ENCODE measurements around the gene TMEM150B. TPM values are rescaled to one million over a fixed set of nuclear protein-coding genes. Genes with fewer than 3 reads are reported as not detected.

TMEM150B gene
- total RNA-seq, 2 experiments from 2014 or later = not detected

DNA sequence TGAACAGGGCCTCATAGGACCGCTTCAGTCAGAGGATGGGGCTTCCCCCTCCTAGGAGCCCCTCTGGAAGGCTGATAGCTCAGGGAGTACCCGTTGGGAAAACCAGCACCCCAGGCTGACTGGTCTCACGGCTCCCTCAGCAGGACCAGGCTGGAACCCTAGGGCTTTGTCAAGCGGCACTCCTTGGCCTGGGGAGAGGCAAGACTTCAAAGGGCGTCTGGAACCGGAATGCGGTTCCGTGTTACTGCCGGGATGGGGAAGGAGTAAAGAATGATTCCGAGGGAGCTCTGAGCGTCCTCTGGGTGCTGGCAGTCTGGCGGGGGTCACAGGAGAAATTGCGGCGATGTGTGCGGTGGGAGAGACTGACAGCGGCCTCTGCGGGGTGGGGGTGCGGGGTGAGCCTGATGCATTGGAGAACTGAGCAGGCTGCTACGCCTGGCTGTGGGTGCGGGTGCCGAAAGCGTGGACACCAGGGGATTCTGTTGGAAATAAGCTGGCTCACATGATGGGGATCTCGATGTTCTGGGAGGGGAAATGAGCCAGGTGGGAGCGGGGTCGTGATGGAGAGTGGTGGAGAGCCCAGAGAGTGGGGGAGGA is 27.5 kb upstream of the TMEM150B start:
- no TSS peak for BruUV-seq (replicated peaks)
- no peaks in the 10 kb centered on the region for H3K36me3 ChIP-seq (ENCODE audit: insufficient read depth, low read length)
- no peaks in the 10 kb centered on the region for H3K9me2 ChIP-seq (ENCODE audit: insufficient read depth, low read length)
- DNase-seq (ENCODE audit: low spot score) = no peak
- ChIA-PET CTCF (ENCODE audit: unreplicated experiment) (no interaction called here), POLR2A (no interaction called here)
- TF ChIP-seq, protein P1, sequence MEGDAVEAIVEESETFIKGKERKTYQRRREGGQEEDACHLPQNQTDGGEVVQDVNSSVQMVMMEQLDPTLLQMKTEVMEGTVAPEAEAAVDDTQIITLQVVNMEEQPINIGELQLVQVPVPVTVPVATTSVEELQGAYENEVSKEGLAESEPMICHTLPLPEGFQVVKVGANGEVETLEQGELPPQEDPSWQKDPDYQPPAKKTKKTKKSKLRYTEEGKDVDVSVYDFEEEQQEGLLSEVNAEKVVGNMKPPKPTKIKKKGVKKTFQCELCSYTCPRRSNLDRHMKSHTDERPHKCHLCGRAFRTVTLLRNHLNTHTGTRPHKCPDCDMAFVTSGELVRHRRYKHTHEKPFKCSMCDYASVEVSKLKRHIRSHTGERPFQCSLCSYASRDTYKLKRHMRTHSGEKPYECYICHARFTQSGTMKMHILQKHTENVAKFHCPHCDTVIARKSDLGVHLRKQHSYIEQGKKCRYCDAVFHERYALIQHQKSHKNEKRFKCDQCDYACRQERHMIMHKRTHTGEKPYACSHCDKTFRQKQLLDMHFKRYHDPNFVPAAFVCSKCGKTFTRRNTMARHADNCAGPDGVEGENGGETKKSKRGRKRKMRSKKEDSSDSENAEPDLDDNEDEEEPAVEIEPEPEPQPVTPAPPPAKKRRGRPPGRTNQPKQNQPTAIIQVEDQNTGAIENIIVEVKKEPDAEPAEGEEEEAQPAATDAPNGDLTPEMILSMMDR (conservative IDR thresholded peaks at IDR 0.05; ENCODE audit: low read length) = no peak
- TF ChIP-seq EZH2phosphoT487 (IDR thresholded peaks at IDR 0.05; ENCODE audit: borderline replicate concordance, low read depth, low read length) = no peak
- H3K4me3 ChIP-seq (ENCODE audit: low read depth, low read length, poor library complexity, severe bottlenecking) = no peak overlapping the region
- H2AFZ ChIP-seq (ENCODE audit: low read length) = no peak overlapping the region
- no peaks in the 10 kb centered on the region for H3K9me3 ChIP-seq (ENCODE audit: low read length)
- H4K20me1 ChIP-seq (ENCODE audit: insufficient read depth, low read length) = no peaks in the 10 kb centered on the region
- no peak overlapping the region for H3K27ac ChIP-seq (ENCODE audit: low read depth, low read length, poor library complexity, severe bottlenecking)
- no peak overlapping the region for H3K4me2 ChIP-seq (ENCODE audit: low read length)
- no peaks in the 10 kb centered on the region for H3K79me2 ChIP-seq (ENCODE audit: insufficient read depth, low read depth, low read length)
- H3K4me1 ChIP-seq (ENCODE audit: insufficient read depth, low read length, poor library complexity, severe bottlenecking) = peaks cover 12% of the 10 kb centered on the region
- intact Hi-C loops (cut with micrococcal nuclease; ENCODE audit: unreplicated experiment) = no loop called here

DNA sequence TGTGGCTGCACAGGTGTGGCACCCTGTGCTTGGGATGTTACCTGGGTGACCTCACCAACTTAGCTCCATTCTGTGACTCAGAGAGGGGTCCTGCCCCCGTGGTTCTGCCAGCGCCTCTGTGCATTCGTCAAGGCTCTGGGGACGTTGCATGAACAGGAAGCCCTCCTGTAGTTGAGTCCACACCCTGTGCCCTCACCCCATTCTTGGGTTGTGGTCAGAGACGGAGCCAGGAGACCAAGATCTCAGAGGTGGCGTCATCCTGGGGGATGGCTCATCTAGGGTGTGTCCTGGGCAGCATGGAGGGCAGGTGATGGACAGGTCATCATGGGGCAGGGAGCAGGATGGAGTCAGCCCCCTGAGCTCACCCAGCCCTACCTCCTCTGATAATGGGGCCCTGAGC is 26.9 kb upstream of the TMEM150B start:
- Histone ChIP-seq H4K20me1 (ENCODE audit: insufficient read depth, low read length) (no peaks in the 10 kb centered on the region), H3K4me1 (ENCODE audit: insufficient read depth, low read length, poor library complexity, severe bottlenecking) (peaks cover 12% of the 10 kb centered on the region), H3K4me2 (ENCODE audit: low read length) (no peak overlapping the region), H3K79me2 (ENCODE audit: insufficient read depth, low read depth, low read length) (no peaks in the 10 kb centered on the region), H3K27ac (ENCODE audit: low read depth, low read length, poor library complexity, severe bottlenecking) (no peak overlapping the region), H2AFZ (ENCODE audit: low read length) (no peak overlapping the region), H3K36me3 (ENCODE audit: insufficient read depth, low read length) (no peaks in the 10 kb centered on the region), H3K4me3 (ENCODE audit: low read depth, low read length, poor library complexity, severe bottlenecking) (no peak overlapping the region), H3K9me2 (ENCODE audit: insufficient read depth, low read length) (no peaks in the 10 kb centered on the region), H3K9me3 (ENCODE audit: low read length) (no peaks in the 10 kb centered on the region)
- no peak for TF ChIP-seq EZH2phosphoT487 (IDR thresholded peaks at IDR 0.05; ENCODE audit: borderline replicate concordance, low read depth, low read length)
- TF ChIP-seq, protein P1 (conservative IDR thresholded peaks at IDR 0.05; ENCODE audit: low read length) = no peak
- POLR2A ChIA-PET = no interaction called here
- CTCF ChIA-PET (ENCODE audit: unreplicated experiment) = no interaction called here
- intact Hi-C loops (cut with micrococcal nuclease; ENCODE audit: unreplicated experiment) = no loop called here
- DNase-seq (ENCODE audit: low spot score) = no peak
- BruUV-seq (replicated peaks) = no TSS peak

DNA sequence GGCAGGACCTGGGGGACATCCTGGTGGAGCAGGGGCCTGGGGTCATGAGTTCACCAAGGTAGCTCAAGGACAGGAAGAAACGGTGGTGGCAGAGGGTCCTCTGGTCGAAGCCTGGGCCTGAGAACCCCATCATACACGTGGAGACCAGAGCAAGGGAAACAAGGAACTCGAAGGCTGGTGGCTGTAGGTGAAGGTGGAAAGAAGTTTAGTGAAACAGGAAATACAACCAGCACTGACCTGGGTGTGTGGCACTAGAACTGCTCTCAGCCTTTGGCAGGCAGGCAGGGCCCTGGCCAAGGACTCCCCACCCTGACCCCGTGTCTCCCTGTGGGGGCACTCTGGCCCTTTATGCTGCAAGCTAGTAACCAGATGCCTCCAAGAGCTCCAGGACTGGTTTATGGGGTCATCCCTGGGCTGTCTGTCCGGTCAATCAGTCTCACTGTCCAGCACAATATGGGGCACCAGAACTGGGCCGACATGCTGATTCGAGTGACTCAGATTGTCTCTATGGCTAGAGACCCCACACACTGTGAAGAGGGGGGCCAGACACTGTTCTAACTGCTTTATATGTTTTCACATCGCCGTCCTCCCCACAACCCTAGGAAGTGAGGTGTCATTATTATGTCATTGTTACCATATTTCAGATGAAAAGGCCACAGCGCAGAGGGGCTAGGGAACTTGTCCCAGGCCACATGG is 25.6 kb upstream of the TMEM150B start:
- intact Hi-C loops (cut with micrococcal nuclease; ENCODE audit: unreplicated experiment) = no loop called here
- TF ChIP-seq EZH2phosphoT487 (IDR thresholded peaks at IDR 0.05; ENCODE audit: borderline replicate concordance, low read depth, low read length) = no peak
- TF ChIP-seq, protein P1 (conservative IDR thresholded peaks at IDR 0.05; ENCODE audit: low read length) = no peak
- Histone ChIP-seq H3K9me2 (ENCODE audit: insufficient read depth, low read length) (no peaks in the 10 kb centered on the region), H2AFZ (ENCODE audit: low read length) (no peak overlapping the region), H3K4me1 (ENCODE audit: insufficient read depth, low read length, poor library complexity, severe bottlenecking) (peaks cover 12% of the 10 kb centered on the region), H3K36me3 (ENCODE audit: insufficient read depth, low read length) (no peaks in the 10 kb centered on the region), H3K4me2 (ENCODE audit: low read length) (no peak overlapping the region), H3K27ac (ENCODE audit: low read depth, low read length, poor library complexity, severe bottlenecking) (no peak overlapping the region), H3K79me2 (ENCODE audit: insufficient read depth, low read depth, low read length) (no peaks in the 10 kb centered on the region), H3K9me3 (ENCODE audit: low read length) (no peaks in the 10 kb centered on the region), H3K4me3 (ENCODE audit: low read depth, low read length, poor library complexity, severe bottlenecking) (no peak overlapping the region), H4K20me1 (ENCODE audit: insufficient read depth, low read length) (no peaks in the 10 kb centered on the region)
- no peak for DNase-seq (ENCODE audit: low spot score)
- ChIA-PET POLR2A (no interaction called here), CTCF (ENCODE audit: unreplicated experiment) (interaction anchor here (0.5 to 0.7 kb wide), 2 partner anchors 48 to 49 kb away, joined by 3 to 4 read pairs; no protein-coding TSS in a partner anchor)
- BruUV-seq (replicated peaks) = no TSS peak
